ENCODE results near the gene LRRC17. TPM values are rescaled to one million over a fixed set of nuclear protein-coding genes. Genes with fewer than 3 reads are reported as not detected.

The LRRC17 gene, protein sequence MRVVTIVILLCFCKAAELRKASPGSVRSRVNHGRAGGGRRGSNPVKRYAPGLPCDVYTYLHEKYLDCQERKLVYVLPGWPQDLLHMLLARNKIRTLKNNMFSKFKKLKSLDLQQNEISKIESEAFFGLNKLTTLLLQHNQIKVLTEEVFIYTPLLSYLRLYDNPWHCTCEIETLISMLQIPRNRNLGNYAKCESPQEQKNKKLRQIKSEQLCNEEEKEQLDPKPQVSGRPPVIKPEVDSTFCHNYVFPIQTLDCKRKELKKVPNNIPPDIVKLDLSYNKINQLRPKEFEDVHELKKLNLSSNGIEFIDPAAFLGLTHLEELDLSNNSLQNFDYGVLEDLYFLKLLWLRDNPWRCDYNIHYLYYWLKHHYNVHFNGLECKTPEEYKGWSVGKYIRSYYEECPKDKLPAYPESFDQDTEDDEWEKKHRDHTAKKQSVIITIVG
- not detected for polyA plus RNA-seq (2012; ENCODE audit: missing spikeins)

DNA sequence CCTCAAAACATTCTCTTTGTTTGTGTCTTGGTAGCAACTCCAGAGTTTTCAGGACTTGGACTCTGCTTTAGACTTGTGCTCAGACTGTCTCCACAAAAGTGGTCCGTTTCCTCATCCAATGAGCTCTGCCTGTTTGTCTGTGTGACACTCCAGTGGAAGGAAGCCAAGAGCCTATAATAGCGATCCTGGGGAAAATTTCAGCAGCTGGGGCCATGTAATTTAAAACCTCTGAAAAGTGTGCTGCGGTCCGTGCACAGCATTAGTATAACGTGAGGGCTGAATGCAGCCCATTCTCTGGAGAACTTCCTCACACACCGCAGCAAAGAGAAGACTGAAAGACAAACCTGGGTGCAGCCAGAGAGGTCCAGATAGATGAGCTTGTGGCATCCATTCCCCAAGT is at the start of gene LRRC17:
LRRC17 (plus strand) TSS at position 259 of the 400 bp plus-strand sequence. CDS start 20,914 bp downstream, outside the sequence.
- FAIRE-seq (no peak), DNase-seq (ENCODE audit: insufficient read length) (no peak)
- TF ChIP-seq TAF1 (IDR thresholded peaks at IDR 0.05; ENCODE audit: borderline replicate concordance, low read depth, low read length) (no peak), POLR2AphosphoS5 (IDR thresholded peaks at IDR 0.05; ENCODE audit: low read depth, low read length) (no peak), POLR2A (IDR thresholded peaks at IDR 0.05; ENCODE audit: low read depth, low read length) (no peak)

GRCh38 chr7:102864958-102865357 is 47.8 kb upstream of the LRRC17 start:
- DNase-seq (ENCODE audit: insufficient read length) (no peak), FAIRE-seq (no peak)
- no peak for TF ChIP-seq TAF1 (IDR thresholded peaks at IDR 0.05; ENCODE audit: borderline replicate concordance, low read depth, low read length)
- TF ChIP-seq POLR2A (IDR thresholded peaks at IDR 0.05; ENCODE audit: low read depth, low read length) = no peak
- TF ChIP-seq POLR2AphosphoS5 (IDR thresholded peaks at IDR 0.05; ENCODE audit: low read depth, low read length) = no peak

GRCh38 chr7:102866535-102867215 is 46.1 kb upstream of the LRRC17 start:
- TF ChIP-seq TAF1 (IDR thresholded peaks at IDR 0.05; ENCODE audit: borderline replicate concordance, low read depth, low read length) = no peak
- TF ChIP-seq POLR2AphosphoS5 (IDR thresholded peaks at IDR 0.05; ENCODE audit: low read depth, low read length) = no peak
- TF ChIP-seq POLR2A (IDR thresholded peaks at IDR 0.05; ENCODE audit: low read depth, low read length) = no peak
- FAIRE-seq (no peak), DNase-seq (ENCODE audit: insufficient read length) (no peak)

GRCh38 chr7:102869195-102869594 is 43.6 kb upstream of the LRRC17 start:
- TF ChIP-seq TAF1 (IDR thresholded peaks at IDR 0.05; ENCODE audit: borderline replicate concordance, low read depth, low read length) (no peak), POLR2AphosphoS5 (IDR thresholded peaks at IDR 0.05; ENCODE audit: low read depth, low read length) (no peak), POLR2A (IDR thresholded peaks at IDR 0.05; ENCODE audit: low read depth, low read length) (no peak)
- FAIRE-seq (no peak), DNase-seq (ENCODE audit: insufficient read length) (no peak)

GRCh38 chr7:102872460-102872859 is 40.3 kb upstream of the LRRC17 start:
- FAIRE-seq (no peak), DNase-seq (ENCODE audit: insufficient read length) (no peak)
- TF ChIP-seq TAF1 (IDR thresholded peaks at IDR 0.05; ENCODE audit: borderline replicate concordance, low read depth, low read length) (no peak), POLR2AphosphoS5 (IDR thresholded peaks at IDR 0.05; ENCODE audit: low read depth, low read length) (no peak), POLR2A (IDR thresholded peaks at IDR 0.05; ENCODE audit: low read depth, low read length) (no peak)

DNA sequence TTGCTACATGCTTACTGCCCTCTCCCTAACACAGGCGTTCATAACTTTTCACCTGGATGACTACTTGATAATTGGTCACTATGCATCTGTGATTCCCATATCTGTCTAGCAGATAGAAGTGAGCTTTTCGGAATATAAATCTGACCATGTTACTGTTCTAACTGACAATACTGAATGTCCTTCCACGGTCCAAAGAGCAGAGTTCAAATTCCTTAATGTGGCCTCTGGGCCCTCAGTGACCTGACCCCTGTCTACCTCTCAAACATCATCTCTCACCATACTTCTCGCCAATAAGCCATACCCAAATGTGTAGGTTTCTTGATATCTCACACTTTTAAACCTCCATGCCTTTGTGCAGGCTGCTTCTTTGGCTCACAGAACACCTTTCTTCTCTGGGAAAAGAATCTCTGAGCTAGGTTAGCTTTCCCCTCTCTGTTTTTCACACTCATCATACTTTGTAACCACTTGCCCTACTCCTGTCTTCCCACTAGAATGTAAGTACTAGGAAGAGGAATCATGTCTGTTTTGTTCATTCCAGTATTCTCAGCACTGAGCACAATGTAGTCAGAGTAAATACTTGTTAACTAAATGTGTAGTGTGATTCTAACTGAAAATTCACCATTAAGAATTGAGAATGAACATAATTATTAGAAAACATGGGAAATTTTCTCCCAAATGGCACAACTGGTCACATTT is 39.2 kb upstream of the LRRC17 start:
- no peak for DNase-seq (ENCODE audit: insufficient read length)
- no peak for FAIRE-seq
- TF ChIP-seq POLR2A (IDR thresholded peaks at IDR 0.05; ENCODE audit: low read depth, low read length) (no peak), POLR2AphosphoS5 (IDR thresholded peaks at IDR 0.05; ENCODE audit: low read depth, low read length) (no peak), TAF1 (IDR thresholded peaks at IDR 0.05; ENCODE audit: borderline replicate concordance, low read depth, low read length) (no peak)

- FAIRE-seq = peak; percentile 78
- TF ChIP-seq TAF1 (IDR thresholded peaks at IDR 0.05; ENCODE audit: borderline replicate concordance, low read depth, low read length) (no peak), POLR2AphosphoS5 (IDR thresholded peaks at IDR 0.05; ENCODE audit: low read depth, low read length) (no peak), POLR2A (IDR thresholded peaks at IDR 0.05; ENCODE audit: low read depth, low read length) (no peak)
- peak; percentile 11 for DNase-seq (ENCODE audit: insufficient read length)
Measured at GRCh38 chr7:102874166-102874829, 38.5 kb upstream of the LRRC17 start.

- FAIRE-seq (no peak), DNase-seq (ENCODE audit: insufficient read length) (no peak)
- TF ChIP-seq POLR2A (IDR thresholded peaks at IDR 0.05; ENCODE audit: low read depth, low read length) = no peak
- no peak for TF ChIP-seq TAF1 (IDR thresholded peaks at IDR 0.05; ENCODE audit: borderline replicate concordance, low read depth, low read length)
- no peak for TF ChIP-seq POLR2AphosphoS5 (IDR thresholded peaks at IDR 0.05; ENCODE audit: low read depth, low read length)
Measured at GRCh38 chr7:102874966-102875365, 37.8 kb upstream of the LRRC17 start.

GRCh38 chr7:102875700-102876295 is 37.0 kb upstream of the LRRC17 start:
- DNase-seq (ENCODE audit: insufficient read length) (no peak), FAIRE-seq (no peak)

GRCh38 chr7:102883098-102883860 is 29.5 kb upstream of the LRRC17 start:
- TF ChIP-seq POLR2A (IDR thresholded peaks at IDR 0.05; ENCODE audit: low read depth, low read length) = no peak
- TF ChIP-seq POLR2AphosphoS5 (IDR thresholded peaks at IDR 0.05; ENCODE audit: low read depth, low read length) = no peak
- no peak for TF ChIP-seq TAF1 (IDR thresholded peaks at IDR 0.05; ENCODE audit: borderline replicate concordance, low read depth, low read length)
- FAIRE-seq = peak; percentile 5
- no peak for DNase-seq (ENCODE audit: insufficient read length)

More at GRCh38 chr7:102875700-102876295, 37.0 kb upstream of the LRRC17 start:
- TF ChIP-seq POLR2AphosphoS5 (IDR thresholded peaks at IDR 0.05; ENCODE audit: low read depth, low read length) (no peak), POLR2A (IDR thresholded peaks at IDR 0.05; ENCODE audit: low read depth, low read length) (no peak), TAF1 (IDR thresholded peaks at IDR 0.05; ENCODE audit: borderline replicate concordance, low read depth, low read length) (no peak)
